GM21737 (cell line): ENCODE measurements around the gene CD79A.
"Not testable (repeated sequence)": the region's sequence is repeated elsewhere in the genome, so short reads cannot be mapped to it uniquely, and the experiment has no call there.

ENCODE experiments used
- ATAC-seq: cut with Tn5 transposase; IDR thresholded peaks from one replicate; pipeline ENCODE4 v1.9.1; 2021; ENCODE audit warnings: mild to moderate bottlenecking, moderate library complexity; ENCODE audit not compliant: unreplicated experiment

CD79A gene

DNA sequence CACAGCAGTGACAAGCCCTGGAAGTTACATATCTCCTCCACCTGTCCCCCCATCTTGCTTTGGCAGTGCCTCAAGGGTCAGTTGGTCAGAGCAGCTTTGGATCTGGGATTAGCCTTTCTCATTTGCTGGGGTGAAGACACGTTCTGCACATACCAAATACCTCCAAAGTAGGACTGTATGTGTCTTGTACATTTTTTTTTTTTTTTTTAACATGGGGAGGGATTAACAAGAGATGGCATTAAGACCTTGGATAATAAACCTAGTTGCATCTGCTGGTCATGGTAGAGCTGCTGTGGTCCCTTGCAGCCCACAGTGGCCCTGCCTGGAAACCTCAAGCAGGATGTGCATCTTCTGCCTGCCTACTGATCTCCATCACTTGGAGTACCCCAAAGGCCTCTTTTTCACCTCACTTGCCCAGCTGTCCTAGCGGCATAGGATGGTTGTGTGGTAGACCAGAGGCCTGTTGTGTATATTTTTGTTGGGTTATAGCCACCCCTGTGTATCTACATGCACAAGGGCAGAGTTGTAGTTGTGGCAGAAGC, 14.6 kb upstream of the CD79A start:
- ATAC-seq, result no peak

- no peak for ATAC-seq
Measured at GRCh38 chr19:41863209-41863931, 13.7 kb upstream of the CD79A start.

DNA sequence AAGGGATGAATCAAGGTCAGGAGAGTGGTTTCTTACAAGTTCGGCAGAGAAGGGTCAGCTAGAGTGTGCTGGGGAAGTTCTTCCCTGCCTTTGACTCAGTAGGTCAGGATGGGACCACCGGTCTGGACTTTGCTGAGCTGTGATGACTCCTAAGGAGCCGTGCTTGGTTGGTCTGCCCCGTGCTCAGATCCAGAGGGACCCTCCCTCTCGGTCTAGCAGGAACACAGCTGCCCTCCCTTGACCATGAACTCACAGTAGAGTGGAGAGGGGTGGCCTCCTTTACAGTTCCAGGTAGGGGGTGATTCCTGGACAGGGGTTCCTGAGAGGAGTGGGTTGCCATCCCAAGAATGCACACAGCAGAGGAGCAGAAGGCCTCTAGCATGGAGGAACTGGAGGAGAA, 12.7 kb upstream of the CD79A start:
- no peak for ATAC-seq

DNA sequence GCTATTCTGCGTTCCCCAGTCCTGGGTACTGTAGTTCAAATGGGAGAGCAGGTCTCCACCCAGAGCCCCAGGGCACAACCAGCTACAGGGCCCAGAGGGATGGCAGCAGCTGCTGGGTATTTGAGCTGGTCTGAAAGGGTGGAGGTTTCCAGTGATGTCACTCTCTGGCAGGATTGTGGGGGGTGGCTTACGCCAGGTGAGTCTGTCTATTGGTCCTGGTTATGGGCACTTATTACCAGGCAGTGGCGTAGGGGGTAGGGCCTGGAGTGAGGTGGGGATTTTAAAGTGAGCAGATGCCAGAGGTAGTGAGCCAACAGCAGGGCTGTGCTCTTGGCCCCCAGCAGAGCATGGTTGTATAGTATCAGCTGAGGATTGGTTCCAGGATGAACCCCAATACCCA, 10.8 kb upstream of the CD79A start:
- ATAC-seq, result no peak

- ATAC-seq, result no peak
Measured at GRCh38 chr19:41868120-41868988, 8.7 kb upstream of the CD79A start.

DNA sequence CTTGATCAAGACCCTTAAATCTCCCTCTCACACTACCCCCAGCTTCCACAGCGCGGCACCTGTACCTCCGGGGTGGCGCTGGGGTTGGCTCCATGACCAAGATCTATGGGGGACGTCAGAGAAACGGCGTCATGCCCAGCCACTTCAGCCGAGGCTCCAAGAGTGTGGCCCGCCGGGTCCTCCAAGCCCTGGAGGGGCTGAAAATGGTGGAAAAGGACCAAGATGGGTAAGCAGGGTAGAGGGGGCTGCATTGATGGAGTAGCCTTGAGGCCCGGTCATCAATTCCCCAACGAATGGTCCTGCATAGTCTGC, 8.1 kb upstream of the CD79A start:
- no peak for ATAC-seq

- no peak for ATAC-seq
Measured at GRCh38 chr19:41869374-41869955, 7.6 kb upstream of the CD79A start.

DNA sequence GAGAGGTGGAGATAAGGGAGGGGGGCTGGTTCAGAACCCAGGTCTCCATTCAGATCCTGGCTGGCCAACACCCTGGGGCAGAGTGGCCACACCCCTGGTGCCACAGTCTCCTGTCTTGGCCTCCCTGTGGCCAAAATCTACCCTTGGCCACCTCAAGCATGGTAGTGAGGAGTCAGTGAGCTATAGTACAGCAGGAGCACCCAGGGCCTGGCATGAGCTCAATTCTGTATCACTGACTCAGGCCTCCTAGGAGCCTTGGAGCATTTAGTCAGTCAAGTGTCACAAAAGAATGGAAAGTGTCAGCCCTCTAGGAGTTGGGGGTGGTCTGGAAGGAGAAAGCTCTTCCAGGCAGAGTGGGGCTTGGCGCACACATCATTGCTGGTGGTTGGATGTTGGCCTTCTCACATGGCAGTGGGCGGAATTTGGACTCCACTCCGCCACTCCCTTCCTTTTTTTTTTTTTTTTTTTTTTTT, 6.6 kb upstream of the CD79A start:
- no peak for ATAC-seq

DNA sequence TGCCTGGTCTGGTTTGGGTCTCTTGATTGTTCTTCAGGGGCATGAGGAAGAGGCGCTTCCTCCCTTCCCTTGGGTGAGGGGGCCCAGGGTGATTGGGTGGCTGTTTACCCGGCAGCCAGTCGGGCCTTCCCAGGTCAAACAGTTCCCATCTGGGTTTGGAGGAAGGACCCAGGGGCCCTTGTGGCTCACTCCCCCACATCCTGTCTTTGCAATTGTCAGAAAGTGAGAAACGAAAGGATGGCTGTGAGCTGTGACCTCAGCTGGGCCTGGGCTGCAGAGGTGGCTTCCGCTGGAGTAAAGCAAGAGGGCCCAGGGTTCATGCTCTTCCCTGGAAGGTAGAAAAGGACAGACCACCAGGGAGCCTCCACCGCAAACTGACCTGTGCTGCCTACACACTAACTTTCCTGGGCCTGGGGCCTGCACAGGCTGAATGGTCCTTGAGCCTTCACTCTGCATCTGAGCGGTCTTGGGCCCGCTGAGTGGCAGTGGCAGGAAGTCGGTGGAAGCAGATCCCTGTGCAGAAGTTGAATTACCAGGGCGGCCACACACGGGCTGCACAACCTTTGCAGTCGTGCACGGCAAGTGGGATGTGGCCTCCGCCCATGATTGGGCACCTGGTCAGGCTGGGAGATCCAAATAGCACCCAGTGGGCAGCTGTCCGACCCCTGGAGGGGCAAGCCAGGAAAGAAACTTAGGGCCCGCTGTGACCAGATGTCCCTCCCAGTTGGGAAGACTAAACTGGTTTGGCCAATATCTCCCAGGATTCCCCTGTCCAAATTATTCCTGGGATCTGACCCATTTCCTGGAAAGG, 5.3 kb upstream of the CD79A start:
- ATAC-seq, result peak; percentile 51

DNA sequence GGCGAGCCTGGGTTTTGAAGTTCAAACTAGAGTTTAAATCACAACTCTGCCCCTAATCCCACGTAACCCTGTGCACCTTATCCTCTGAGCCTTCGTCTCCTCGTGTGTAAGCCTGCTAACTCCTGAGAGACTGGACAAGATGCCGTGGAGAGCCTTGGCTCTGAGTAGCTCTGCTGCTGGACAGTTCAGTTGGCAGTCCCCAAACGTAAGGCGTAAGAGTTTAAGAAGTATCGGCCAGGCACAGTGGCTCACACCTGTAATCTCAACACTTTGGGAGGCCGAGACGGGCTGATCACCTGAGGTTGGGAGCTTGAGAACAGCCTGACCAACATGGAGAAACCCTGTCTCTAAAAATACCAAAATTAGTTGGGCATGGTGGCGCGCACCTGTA, 4.7 kb upstream of the CD79A start:
- ATAC-seq, result no peak

GRCh38 chr19:41872775-41873647, 4.1 kb upstream of the CD79A start:
- no peak for ATAC-seq

GRCh38 chr19:41875973-41876372, 1.1 kb upstream of the CD79A start:
- ATAC-seq, result not testable (repeated sequence)

DNA sequence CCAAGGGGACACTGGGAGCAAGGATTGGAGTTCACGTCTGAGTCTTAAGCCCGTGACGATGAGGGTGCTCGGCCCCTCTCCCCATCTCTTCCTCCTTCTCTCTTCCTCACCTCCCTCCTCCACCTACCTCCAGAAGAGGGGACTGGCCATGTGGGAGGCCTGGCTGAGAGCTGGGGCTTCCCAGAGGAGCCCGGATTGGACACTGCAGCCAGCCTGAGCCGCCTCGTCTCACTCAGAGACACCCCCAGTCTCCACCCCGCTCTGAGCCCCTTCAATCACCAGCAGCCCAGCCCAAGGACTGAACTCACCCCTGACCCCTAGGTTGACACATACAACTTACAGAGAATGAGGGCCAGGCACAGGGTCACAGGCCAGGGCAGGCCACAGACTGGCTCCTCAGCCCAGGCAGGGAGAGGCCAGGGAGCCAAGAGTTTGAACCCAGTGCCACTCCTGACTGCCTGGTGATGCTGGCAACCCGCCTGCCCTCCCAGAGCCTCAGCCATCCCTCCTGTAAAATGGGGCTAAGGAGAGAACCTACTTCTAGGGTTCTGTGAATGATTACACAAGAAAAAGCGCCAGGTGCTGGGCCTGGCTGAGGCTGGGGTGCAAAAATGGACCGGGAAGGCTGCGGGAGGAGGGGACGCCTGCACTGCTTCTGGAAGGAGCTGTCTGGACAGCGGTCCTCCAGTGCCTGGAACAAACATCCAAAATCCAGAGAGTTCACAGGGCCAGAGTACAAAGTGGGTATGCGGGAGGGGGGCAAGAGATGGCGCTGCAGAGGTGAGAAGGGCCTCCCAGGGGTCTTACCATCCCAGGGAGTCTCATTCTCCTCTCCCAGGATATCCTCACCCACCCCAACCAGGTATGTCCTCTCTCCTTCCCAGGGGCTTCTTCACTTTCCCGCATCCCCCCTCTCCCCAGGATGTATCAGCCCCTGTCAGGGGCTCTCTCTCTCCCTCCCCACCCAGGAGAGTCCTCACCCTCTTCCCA, 1.1 kb downstream of the CD79A start:
- ATAC-seq, result peak; percentile 5

GRCh38 chr19:41879080-41879479, 2.0 kb downstream of the CD79A start:
- no peak for ATAC-seq

DNA sequence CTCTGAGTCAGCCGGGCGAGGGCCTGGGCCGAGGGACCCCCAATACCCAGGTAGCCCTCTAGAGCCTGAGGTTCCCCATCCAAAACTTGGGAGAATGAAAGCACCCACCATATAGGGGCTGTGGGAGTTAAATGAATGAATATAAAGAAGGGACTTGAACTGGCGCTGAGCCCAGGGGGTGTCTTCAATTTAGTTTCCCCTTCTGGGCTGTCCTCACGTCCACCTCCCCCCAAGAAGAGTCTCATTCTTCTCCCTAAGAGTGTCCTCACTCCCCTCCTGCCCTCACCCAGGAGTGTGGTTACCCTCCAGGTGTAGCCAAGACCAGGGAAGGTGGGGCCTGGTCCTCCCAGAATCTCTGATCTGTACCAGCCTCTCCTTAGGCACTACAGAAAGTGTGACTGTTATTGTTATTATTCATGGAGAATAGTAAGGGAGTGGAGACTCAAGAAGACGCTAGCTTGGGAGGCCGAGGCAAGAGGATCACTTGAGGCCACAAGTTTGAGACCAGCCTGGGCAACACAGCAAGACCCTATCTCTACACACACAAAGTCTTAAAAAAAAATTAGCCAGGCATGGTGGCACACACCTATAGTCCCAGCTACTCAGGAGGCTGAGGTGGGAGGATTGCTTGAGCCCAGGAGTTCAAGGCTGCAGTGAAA, 2.7 kb downstream of the CD79A start:
- no peak for ATAC-seq

- ATAC-seq, result no peak
Measured at GRCh38 chr19:41880329-41880708, 3.2 kb downstream of the CD79A start.

DNA sequence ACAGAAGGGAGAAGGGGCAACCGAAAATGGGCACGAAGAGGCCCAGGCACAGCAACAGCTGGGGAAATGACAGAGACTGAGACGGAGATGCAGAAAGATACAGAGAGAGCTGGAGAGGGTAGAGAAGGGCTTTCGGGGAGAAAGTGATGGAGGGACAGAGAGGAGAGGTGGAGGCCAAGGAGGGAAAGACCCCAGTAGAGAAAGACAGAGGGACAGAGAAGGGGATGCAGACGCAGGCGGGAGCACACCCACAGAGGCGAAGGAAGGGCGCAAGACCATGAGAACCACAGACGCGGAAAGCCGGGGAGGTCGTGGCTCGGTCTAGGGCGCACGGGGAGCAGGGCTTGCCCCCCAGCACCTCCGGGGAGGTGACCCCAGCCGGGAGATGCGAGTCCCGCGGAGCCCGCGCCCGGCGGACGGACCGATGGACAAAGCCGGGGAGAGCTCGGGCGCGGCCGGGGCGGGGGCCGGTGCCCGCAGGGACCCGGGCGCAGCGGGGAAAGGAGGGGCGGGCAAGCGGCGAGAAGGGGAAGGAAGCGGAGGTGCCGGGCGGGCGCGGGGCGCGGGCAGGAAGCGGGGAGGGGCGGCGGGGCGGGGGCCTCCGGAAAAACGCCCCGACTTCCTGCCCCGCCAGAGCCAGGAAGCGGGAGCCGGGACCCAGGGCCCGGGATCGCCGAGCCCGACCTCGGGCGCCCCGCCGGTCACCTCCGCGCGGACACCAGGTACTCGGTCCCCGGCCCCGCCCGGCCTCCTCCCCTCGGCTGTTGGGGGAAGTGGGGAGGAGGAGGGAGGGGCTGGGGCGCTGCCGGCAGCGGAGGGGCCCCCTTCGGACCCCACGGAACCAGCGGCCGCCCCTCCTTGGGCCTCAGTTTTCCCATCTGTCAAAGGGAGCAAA, 5.7 kb downstream of the CD79A start, which contains the start of gene ARHGEF1:
TSS of gene ARHGEF1 (plus strand) at position 617 of the 895 bp plus-strand sequence. CDS start 4,899 bp downstream, outside the sequence.
- no peak for ATAC-seq
